ENCODE measurements around the gene EBP. TPM values are rescaled to one million over a fixed set of nuclear protein-coding genes. Genes with fewer than 3 reads are reported as not detected.

EBP gene
- total RNA-seq, 1 donor from 2014 or later: 55.2 TPM

- no peak for DNase-seq (ENCODE audit: extremely low spot score in 2 of 2)
Observed at GRCh38 chrX:48509245-48509590, 12.4 kb upstream of the EBP start.

DNA sequence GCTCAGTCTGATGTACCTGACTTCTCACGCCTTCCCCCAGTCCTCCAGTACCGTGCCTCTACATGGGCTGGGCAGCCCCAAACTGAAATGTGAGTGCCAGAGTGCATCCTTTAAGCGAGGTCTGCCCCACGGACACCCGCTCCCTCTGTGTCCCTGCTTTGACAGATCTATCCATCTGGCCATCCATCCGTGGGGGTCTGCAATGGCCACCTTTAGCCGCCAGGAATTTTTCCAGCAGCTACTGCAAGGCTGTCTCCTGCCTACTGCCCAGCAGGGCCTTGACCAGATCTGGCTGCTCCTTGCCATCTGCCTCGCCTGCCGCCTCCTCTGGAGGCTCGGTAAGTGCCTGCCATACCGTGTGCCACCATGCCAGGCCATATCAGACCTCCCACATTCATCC lies 12.0 kb upstream of the EBP start:
- H3K4me1 ChIP-seq: peaks cover 6% of the 10 kb centered on the region
- no peaks in the 10 kb centered on the region for H3K9me3 ChIP-seq
- no peaks in the 10 kb centered on the region for H3K27me3 ChIP-seq
- no peaks in the 10 kb centered on the region for H3K36me3 ChIP-seq
- H3K4me3 ChIP-seq: peak overlapping the region; percentile 56 to 68
- intact Hi-C loops (cut with DNase I): no loop called here
- TF ChIP-seq POLR2AphosphoS5 (IDR thresholded peaks at IDR 0.05; ENCODE audit: insufficient read depth in 1 of 2, low read depth in 1 of 2): no peak
- no peak for TF ChIP-seq POLR2A (IDR thresholded peaks at IDR 0.05)
- TF ChIP-seq CTCF (IDR thresholded peaks at IDR 0.05): no peak
- no peak overlapping the region for H3K27ac ChIP-seq
- DNase-seq (ENCODE audit: extremely low spot score in 2 of 2): no peak

More at GRCh38 chrX:48509245-48509590, 12.4 kb upstream of the EBP start:
- peak overlapping the region; percentile 56 to 68 for H3K4me3 ChIP-seq
- H3K4me1 ChIP-seq: peaks cover 6% of the 10 kb centered on the region
- TF ChIP-seq CTCF (IDR thresholded peaks at IDR 0.05): no peak
- no peak for TF ChIP-seq POLR2A (IDR thresholded peaks at IDR 0.05)
- TF ChIP-seq POLR2AphosphoS5 (IDR thresholded peaks at IDR 0.05; ENCODE audit: insufficient read depth in 1 of 2, low read depth in 1 of 2): no peak
- H3K27ac ChIP-seq: peak overlapping the region; percentile 66
- H3K9me3 ChIP-seq: no peaks in the 10 kb centered on the region
- intact Hi-C loops (cut with DNase I): no loop called here
- H3K36me3 ChIP-seq: no peaks in the 10 kb centered on the region
- no peaks in the 10 kb centered on the region for H3K27me3 ChIP-seq

GRCh38 chrX:48511560-48511959 lies 10.0 kb upstream of the EBP start:
- no peak for TF ChIP-seq POLR2A (IDR thresholded peaks at IDR 0.05)
- TF ChIP-seq CTCF (IDR thresholded peaks at IDR 0.05): no peak
- no peak for TF ChIP-seq POLR2AphosphoS5 (IDR thresholded peaks at IDR 0.05; ENCODE audit: insufficient read depth in 1 of 2, low read depth in 1 of 2)
- Histone ChIP-seq H3K36me3 (no peaks in the 10 kb centered on the region), H3K4me1 (peaks cover 6% of the 10 kb centered on the region), H3K4me3 (no peak overlapping the region), H3K27ac (no peak overlapping the region), H3K27me3 (no peaks in the 10 kb centered on the region), H3K9me3 (no peaks in the 10 kb centered on the region)
- no peak for DNase-seq (ENCODE audit: extremely low spot score in 2 of 2)
- intact Hi-C loops (cut with DNase I): no loop called here

DNA sequence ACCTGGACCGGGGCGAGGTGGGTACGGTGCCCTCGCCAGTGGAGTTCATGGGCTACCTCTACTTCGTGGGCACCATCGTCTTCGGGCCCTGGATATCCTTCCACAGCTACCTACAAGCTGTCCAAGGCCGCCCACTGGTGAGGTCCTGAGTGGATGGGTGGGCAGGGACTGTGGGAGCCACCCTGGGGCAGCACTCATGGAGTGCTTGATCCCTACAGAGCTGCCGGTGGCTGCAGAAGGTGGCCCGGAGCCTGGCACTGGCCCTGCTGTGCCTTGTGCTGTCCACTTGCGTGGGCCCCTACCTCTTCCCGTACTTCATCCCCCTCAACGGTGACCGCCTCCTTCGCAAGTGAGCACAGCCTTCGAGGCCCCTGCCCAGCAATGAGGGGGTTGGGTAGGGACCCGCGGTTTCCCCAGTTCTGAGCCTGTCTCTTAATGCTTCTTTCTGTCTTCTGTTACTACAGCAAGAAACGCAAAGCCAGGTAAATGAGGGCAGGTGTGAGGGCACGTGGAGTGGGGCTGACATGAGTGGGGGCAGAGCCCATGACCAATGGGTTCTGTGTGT lies 9.2 kb upstream of the EBP start:
- intact Hi-C loops (cut with DNase I): no loop called here
- Histone ChIP-seq H3K36me3 (no peaks in the 10 kb centered on the region), H3K27ac (no peak overlapping the region), H3K9me3 (no peaks in the 10 kb centered on the region), H3K4me3 (no peak overlapping the region), H3K27me3 (no peaks in the 10 kb centered on the region), H3K4me1 (peaks cover 6% of the 10 kb centered on the region)
- no peak for TF ChIP-seq POLR2A (IDR thresholded peaks at IDR 0.05)
- TF ChIP-seq POLR2AphosphoS5 (IDR thresholded peaks at IDR 0.05; ENCODE audit: insufficient read depth in 1 of 2, low read depth in 1 of 2): no peak
- TF ChIP-seq CTCF (IDR thresholded peaks at IDR 0.05): no peak
- no peak for DNase-seq (ENCODE audit: extremely low spot score in 2 of 2)

GRCh38 chrX:48513670-48514069 lies 7.9 kb upstream of the EBP start:
- Histone ChIP-seq H3K27ac (no peak overlapping the region), H3K4me3 (no peak overlapping the region), H3K36me3 (no peaks in the 10 kb centered on the region), H3K9me3 (no peaks in the 10 kb centered on the region), H3K4me1 (no peaks in the 10 kb centered on the region), H3K27me3 (no peaks in the 10 kb centered on the region)
- intact Hi-C loops (cut with DNase I): no loop called here
- no peak for DNase-seq (ENCODE audit: extremely low spot score in 2 of 2)
- TF ChIP-seq POLR2A (IDR thresholded peaks at IDR 0.05): no peak
- no peak for TF ChIP-seq POLR2AphosphoS5 (IDR thresholded peaks at IDR 0.05; ENCODE audit: insufficient read depth in 1 of 2, low read depth in 1 of 2)
- TF ChIP-seq CTCF (IDR thresholded peaks at IDR 0.05): no peak
